Dedifferentiated amniotic fluid mesenchymal stem cell (primary cell): ENCODE results near the gene HYAL1.
A peak's percentile ranks its signal among the peaks of the same experiment; 100 is the strongest.
"Not testable (repeated sequence)": the region's sequence is repeated elsewhere in the genome, so short reads cannot be mapped to it uniquely, and the experiment has no call there.

Experiments used
- DNase-seq: peaks from one replicate; pipeline ENCODE4 v3.0.0-alpha.2; 2016; ENCODE audit errors: extremely low spot score

Gene HYAL1

DNA sequence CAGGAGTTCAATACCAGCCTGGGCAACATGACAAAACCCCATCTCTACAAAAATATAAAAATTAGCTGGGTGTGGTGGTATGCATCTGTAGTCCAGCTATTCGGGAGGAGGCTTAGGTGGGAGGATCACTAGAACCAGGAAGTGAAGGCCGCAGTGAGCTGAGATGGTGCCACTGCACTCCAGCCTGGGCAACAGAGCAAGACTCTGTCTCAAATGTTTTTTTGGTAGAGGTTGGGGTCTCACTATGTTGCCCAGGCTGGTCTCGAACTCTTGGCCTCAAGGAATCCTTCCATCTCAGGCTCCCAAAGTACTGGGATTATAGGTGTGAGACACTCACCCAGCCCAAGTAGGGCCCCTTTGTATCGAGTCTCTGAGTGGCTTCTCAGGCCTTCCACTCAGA is 9.3 kb downstream of the HYAL1 start:
- no peak for DNase-seq

DNA sequence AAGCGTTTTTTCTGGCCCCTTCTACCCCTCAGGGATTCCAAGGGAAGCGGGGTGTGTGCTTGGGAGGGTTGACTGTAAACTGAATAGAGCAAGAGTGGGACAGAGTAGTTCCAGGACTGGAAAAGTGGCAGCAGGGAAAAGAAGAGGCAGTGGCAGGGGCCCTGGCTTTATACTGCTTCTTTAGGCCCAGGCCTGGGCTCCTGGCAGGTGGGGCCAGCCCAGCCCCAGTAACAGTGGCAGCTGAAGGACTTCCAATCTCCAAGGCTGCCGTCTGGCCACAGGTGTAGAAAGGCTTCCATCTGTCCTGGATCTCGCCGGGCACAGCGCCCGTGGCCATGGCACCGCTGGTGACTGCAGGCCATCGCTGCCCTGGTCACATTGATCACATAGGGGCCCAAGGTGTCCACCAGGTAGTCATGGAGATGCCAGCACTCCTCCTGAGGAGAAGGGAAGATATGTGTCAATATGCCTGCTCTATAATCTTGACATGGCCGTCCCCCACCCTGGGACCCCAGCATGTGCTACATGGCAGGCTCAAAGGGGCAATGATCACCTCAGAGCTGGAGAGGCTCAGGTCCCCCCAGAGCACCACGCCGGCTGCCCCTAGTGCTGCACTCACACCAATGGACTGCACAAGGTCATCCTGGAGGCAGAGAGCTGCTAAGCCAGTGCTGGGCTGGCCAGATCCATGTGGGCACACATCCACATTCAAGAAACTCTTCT is 10.1 kb downstream of the HYAL1 start:
- no peak for DNase-seq

DNA sequence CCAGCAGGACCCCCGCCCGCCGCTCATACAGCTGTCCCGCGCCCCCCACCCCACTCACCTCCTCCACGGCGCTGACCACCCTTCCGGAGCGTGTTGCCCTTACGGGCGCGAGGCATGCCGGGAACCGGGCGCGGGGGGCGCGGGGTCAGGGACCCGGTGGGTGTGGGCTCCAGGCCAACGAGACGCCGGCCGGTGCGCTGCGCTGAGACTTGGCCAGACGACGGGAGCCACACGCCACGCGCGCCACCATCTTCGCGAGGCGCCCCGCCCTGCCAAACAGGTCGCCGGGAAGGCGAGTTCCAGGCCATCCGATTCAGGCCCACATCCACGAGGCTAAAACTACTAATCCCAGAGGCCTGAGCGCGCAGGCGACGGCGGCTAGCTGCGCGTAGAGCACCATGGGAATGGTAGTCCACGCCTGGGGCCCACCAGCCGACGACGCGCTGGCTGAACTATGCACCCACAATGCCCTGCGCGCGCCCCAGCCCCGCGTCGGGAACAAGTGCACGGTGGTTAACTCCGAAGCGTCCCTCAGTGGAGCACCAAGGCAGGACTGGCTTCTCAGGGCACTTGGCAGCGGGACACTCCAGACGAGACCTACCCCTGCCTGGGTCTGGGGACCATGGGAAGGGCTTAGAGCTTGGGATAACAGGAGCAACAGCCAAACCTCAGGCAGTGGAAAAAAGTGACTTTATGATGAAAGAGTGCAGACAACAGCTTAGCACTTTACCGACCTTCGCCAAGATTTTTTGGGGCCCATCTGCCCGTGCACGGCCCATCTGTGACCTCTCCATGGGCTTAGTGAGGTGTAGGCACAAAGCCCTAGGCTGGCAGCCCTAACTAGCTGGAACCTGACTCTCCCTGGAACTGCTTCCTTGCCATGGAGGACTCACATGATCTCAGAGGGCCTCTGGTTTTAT is 11.0 kb downstream of the HYAL1 start, which contains the start of gene IFRD2:
IFRD2 (minus strand) TSS at position 271 of the 920 bp plus-strand sequence; CDS start at position 116, 155 bp downstream.
- peak; percentile 94 for DNase-seq

DNA sequence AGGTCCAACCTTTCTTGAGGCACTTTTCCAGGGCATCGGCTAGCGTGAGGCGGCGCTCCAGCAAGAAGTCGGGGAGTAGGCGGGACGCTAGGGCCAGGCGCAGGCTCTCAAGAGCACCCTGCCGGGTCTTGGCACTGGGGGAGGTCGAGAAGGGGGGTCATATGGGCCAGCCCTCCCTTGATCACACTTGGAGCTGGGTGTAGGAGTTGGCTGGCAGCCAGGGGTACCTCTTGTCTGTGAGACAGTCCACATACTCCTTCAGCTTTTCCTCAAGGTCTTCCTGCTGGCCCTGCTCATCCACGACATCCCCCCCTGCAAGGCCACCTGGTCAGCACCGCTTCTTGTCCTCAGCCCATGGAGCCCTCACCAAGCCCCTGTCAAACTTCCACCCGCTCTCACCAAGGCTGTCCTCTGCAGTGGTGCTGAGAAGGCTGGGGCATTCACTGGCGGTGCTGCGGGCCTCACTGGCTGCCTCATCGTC is 13.2 kb downstream of the HYAL1 start:
- no peak for DNase-seq

DNA sequence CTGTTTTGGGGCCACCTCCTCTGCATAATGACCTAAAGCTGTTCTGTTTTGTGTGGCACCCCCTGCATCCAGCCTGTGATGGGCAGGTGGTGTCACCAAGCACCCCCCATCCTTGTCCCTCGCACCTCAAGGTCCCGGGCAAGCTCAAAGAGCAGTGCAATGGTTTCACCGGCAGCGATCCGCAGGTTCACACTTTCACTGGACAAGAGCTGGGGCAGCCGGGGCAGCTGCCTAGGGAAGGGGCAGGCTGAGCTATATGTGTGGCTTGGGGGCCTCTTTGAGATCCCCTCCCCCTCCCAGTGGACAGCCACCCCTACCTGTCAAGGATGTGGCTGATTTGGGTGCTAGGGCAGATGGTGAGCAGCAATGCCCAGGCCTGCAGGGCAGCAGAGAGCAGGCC is 14.2 kb downstream of the HYAL1 start:
- no peak for DNase-seq

DNA sequence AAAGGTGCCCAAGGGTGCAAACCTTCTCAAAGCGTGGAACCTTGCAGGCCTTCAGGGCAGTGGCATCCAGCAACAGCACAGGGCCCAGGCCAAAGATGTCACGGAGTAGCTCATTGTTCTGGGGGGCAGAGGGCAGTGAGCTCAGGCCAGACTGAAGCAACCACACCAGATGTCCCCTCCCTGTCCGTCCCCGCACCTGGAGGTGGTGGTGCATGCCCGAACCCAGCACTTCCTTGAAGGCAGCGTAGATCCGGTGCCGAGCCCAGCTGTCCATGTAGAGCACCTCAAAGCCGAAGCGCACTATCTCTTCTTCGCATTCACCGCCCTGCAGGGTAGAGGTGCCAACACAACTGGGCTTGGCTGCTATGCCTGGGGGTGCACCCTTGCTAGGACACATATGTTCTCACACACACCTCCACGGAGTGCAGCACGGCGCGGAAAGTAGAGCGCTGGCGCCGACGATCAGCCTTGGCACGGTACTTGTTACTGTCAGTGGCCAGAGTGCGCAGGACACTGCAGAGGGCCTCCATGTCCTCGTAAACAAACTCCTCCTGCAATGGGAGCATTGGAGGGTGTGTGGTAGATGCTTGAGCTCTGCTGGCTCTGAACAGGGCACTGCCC is 14.9 kb downstream of the HYAL1 start:
- DNase-seq: peak; percentile 9

DNA sequence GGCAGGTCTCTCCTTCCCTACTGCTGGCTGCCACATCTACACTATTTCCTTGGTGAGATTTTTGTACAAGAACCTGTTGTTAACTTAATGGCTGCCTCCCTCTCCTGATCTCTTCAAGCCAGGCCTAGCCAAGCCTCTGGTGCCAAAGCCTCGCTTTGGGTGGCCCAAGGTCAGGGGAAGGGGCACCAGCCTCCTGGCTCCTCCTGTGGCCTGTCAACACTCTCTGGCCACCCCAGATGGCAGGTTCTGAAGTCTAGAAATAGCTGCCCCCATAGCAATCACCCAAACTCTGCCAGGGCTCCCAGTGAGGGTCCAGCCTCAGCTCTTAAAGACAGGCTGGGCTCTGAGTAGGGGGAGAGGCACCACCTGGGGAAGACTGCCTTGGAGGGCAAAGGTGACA is 16.1 kb downstream of the HYAL1 start:
- no peak for DNase-seq

DNA sequence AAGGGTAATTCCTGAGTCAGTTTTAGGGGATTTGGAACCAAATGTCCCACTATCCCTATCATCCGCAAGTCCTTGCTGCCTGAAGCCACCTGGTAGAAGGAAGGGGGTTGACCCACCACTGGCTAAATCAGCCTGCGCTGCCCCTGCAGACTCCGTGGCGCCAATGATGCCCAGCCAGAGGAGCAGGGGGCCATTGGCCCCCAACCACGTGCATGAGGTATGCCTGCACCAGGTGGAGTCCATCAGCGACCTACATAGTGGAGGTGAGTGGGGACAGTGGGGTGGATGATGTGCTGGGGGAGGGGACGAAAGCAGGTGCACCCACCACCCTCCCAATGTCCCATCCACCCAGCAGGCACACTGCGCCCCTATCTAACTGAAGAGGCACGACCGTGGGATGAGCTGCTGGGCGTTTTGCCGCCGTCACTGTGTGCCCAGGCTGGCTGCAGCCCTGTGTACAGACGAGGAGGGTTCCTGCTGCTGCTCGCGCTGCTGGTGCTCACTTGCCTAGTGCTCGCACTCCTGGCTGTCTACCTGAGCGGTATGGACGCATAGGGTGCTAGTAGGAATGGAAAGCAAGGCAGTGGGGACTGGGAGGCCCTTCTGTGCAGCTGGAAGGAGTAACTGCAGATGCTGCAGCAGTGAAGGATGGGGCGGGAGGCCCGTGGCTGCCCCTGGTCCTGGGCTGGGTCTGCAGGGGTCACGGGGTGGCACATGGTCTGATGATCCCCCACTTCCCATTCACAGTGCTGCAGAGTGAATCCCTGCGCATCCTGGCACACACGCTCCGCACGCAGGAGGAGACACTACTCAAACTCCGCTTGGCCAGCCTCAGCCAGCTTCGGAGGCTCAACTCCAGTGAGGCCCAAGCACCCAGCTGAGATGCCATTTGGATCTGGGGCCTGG is 16.8 kb downstream of the HYAL1 start:
- no peak for DNase-seq

DNA sequence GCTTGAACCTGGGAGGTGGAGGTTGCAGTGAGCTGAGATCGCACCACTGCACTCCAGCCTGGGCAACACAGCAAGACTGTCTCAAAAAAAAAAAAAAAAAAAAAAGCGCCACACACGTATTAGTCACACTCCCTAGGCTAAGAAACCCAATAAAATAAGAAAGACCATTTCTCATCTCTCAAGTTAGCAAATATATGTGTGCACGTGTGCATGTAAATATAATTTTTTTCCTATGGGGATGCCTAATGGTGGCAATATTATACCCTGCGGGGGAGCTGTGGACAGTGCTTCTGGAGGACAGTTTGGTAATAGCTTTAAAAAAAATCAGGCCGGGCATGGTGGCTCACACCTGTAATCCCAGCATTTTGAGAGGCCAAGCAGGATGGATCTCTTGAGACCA is 19.3 kb downstream of the HYAL1 start:
- not testable (repeated sequence) for DNase-seq

DNA sequence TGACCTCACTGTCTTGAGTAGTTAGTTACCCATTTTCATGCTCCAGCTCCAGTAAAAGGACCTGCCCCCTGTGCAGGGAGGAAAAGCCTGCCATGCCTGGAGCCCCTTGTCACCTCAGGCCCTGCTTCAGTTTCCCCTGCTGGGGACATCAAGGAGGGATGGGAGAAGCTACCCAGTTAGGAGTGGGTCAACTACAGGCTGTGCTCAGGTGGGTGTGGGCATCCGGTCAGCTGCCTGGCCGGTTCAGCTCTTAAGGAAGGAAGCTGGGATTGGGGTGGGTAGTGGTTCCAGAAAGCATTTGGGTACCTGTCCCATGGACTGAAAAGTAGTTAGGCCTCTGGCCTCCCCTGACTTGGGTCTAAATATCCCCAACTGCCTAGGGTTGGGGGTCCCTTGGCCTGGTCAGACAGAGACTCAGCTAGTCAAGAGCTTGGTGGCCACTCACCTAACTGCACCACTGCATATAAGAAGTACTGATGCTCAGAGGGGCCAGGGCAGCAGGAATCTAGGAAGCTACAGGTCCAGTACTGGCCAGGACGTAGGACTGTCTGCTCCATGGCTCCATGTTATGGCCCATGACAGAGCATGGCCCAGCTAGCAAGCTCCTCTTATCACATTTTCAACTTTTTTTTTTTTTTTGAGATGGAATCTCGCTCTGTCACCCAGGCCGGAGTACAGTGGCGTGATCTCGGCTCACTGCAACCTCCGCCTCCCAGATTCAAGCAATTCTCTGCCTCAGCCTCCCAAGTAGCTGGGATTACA is 23.9 kb downstream of the HYAL1 start:
- no peak for DNase-seq

DNA sequence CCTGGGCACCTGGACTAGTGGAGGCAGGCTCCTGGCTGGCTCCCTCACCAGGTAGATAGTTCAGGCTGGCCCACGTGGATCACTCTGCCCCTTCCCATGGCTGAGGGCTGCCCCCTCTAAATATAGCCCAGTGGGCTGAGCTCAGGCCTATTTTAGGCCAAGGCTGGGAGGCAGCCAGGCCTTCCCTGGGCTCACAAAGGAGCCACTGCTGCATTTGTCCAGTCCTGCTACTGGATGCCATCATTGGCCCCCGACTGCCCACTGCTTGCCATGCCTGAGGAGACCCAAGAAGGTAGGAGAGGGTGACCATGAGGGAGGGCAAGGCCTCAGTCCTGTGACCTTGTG is 24.5 kb downstream of the HYAL1 start, which contains the start of gene LSMEM2:
LSMEM2 (plus strand) TSS at position 208 of the 345 bp plus-strand sequence; CDS start at position 235, 27 bp downstream.
- DNase-seq: no peak

DNA sequence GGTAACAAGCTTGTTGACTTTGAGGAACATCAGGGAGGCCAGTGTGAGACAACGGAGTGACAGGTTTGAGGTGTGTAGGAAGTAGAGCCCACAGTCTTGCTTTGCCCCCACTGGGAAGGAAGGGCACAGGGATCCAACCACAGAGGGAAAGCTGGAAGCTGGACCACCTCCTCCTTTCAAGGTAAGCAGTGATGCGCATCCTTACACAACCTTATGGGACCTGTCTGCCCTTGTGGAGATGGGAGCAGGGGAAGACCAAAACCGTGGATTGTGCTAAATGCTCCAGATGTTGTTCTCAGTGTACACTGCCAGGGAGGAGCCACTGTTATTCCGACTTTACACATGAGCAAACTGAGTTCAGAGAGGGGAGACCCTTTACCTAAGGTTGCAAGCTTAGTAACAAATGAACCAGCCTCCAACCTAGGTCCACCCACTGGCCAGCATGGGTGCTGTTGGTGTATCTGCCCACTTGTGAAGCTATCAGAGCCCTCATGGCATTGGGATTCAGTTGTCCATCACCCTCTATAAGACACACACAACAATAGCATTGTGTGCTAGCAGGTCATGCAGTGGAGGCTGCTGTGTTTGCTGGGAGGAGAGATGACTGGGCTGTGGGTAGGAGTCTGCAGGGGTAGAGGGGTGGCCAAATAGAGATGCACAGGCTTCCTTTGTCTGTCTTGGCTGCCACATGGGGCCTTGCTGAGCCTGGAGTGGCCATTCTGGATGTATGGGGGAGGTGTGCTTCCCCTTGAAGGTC is 25.1 kb downstream of the HYAL1 start:
- DNase-seq: no peak

DNA sequence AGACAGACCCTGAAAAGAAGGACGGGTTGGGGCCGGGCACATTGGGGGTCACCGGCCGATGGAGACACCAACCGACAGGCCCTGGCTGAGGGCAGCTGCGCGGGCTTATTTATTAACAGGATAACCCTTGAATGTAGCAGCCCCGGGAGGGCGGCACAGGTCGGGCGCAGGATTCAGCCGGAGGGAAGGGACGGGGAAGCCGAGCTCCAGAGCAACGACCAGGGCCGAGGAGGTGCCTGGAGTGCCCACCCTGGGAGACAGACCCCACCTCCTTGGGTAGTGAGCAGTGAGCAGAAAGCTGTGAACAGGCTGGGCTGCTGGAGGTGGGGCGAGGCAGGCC is 26.6 kb downstream of the HYAL1 start:
- no peak for DNase-seq

DNA sequence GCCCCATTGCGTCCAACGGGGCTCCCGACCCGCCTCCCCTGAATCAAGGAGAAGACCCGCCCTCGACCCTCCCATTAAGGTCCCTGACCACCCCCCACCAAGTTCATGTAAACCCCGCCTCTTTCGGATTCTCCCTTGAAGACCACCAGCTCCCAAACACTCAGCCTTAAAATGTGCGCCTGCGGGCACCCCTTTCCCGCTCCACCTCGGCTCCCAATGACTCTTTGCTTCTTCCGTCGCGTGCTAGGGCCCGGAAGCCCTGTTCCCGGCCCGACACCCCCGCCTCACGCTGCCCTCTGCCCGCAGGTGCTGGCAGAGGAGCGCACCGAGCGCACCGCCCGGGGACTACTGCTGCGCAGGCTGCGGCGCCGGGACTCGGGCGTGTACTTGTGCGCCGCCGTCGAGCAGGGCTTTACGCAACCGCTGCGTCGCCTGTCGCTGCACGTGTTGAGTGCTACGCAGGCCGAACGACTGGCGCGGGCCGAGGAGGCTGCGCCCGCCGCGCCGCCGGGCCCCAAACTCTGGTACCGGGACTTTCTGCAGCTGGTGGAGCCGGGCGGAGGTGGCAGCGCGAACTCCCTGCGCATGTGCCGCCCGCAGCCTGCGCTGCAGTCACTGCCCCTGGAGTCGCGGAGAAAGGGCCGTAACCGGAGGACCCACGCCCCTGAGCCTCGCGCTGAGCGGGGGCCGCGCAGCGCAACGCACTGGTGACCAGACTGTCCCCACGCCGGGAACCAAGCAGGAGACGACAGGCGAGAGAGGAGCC is 27.2 kb downstream of the HYAL1 start:
- DNase-seq: no peak

DNA sequence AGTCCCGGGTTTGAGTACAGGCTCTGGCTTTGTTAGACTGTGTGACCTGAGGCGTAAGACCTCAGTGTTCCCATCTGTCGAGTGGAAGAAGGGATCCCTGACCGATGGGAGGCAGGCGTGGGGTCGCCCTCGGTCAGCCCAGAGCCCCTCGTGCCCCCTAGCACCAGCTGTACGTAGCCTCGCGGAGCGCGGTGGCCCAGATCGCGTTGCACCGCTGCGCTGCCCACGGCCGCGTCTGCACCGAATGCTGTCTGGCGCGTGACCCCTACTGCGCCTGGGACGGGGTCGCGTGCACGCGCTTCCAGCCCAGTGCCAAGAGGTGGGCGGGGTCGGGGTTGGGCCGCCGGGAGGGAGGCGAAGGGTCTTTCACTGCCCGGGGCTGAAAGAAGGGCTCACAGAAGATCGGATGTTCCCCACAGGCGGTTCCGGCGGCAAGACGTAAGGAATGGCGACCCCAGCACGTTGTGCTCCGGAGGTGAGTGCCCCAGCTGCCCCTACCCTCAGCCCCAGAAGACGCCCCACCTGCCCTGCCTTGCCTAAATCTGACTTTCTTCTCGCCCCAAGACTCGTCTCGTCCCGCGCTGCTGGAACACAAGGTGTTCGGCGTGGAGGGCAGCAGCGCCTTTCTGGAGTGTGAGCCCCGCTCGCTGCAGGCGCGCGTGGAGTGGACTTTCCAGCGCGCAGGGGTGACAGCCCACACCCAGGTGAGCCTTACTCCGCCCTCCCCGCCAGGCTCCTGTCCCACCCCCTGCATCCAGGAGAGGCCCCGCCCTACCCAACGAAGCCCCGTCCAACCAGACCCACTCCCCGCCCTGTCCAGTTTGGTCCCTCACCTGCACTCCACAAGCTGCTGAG is 28.0 kb downstream of the HYAL1 start:
- no peak for DNase-seq

DNA sequence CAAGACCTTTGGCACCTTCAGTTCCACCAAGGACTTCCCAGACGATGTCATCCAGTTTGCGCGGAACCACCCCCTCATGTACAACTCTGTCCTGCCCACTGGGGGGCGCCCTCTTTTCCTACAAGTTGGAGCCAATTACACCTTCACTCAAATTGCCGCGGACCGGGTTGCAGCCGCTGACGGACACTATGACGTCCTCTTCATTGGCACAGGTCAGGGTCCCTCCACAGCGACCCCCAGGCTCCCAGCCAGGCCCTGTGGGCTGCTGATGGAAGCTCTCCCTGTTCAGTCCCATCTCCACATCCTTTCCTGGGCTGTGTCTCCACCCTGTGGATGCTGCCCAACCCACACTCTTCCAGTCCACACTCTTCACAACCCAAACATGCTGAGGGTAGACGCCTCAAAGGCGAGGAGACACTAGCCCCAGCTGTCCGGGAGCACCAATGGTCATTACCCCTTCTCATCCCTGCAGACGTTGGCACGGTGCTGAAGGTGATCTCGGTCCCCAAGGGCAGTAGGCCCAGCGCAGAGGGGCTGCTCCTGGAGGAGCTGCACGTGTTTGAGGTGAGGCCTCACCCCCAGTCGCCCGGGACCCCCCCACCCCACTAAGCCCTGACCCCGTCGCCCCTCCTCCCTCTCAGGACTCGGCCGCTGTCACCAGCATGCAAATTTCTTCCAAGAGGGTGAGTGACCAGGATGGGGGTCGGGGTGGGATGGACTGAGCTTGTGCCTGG is 28.8 kb downstream of the HYAL1 start:
- DNase-seq: no peak

DNA sequence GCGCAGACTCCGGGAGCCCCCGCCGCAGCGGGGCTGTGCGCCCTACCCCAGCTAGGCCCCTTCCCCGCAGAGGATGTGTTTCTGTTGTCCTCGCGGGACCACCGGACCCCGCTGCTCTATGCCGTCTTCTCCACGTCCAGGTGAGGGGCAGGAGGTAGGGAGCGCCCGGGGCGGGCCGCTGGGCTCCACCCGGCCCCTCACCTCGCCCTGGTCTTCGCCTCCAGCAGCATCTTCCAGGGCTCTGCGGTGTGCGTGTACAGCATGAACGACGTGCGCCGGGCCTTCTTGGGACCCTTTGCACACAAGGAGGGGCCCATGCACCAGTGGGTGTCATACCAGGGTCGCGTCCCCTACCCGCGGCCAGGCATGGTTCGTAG is 29.7 kb downstream of the HYAL1 start:
- no peak for DNase-seq
